Hematopoietic multipotent progenitor cell treated with erythropoietin and hydrocortisone succinate and interleukin-3 and kit ligand, for 17 days (in vitro differentiated cells): ENCODE results near the gene HAPSTR1.
"Not testable (repeated sequence)": the region's sequence is repeated elsewhere in the genome, so short reads cannot be mapped to it uniquely, and the experiment has no call there.

Experiments
- DNase-seq: peaks from one replicate; pipeline ENCODE4 v3.0.0-alpha.2; 2015; ENCODE audit warnings: low spot score

HAPSTR1 gene

DNA sequence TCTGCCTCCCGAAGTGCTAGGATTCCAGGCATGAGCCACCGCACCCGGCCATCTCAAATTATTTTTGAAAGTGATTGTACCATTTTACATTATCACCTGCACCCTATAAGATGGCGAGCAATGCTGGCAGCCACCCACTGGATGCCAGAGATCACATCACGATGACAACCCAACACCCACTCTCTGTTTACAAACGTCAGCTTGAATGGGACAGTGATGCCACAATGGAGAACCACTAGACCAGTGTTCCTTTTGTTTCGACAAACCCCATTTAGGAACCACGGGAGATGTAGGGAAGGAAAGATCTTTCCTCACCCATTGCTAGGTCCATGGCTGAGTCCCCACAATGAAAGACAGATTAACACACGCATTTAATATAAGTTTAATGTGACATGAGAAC is 20.1 kb upstream of the HAPSTR1 start:
- DNase-seq: no peak

- DNase-seq: no peak
Observed at GRCh38 chr16:9072806-9073341, 18.6 kb upstream of the HAPSTR1 start.

- DNase-seq: no peak
Observed at GRCh38 chr16:9075299-9076071, 16.0 kb upstream of the HAPSTR1 start.

DNA sequence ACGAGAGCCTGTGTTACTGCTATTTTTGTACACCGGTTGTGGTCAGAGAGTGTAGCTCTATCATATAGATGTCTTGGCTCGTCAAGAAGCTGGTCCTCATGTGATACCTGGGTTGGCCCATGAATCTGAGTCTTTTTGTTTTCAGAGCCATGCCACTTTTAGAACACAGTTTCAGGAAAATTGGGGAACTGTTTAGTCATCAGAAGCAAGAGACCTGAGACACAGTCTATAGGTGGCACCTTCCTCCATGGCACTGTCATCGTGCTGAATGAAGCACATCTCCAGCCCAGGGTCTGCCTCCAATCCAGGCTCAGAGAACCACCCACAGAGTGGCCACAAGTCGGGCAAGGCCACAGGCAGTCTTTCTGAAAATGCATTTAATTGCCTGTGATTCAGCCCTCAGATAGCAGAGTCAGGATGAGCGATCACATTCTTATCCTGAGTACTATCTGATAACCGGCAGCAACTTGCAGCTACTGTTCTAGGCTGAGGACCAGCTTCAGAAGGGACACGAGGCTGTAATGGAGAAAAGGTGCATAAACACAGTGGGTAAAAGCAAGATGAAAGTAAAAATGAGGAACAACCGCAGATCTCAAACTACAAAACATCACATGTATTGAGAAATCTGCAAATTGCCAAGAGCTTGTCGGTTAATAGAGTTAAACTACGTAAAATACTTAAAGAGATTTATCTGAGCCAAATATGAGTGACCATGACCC is 14.2 kb upstream of the HAPSTR1 start:
- DNase-seq: no peak

DNA sequence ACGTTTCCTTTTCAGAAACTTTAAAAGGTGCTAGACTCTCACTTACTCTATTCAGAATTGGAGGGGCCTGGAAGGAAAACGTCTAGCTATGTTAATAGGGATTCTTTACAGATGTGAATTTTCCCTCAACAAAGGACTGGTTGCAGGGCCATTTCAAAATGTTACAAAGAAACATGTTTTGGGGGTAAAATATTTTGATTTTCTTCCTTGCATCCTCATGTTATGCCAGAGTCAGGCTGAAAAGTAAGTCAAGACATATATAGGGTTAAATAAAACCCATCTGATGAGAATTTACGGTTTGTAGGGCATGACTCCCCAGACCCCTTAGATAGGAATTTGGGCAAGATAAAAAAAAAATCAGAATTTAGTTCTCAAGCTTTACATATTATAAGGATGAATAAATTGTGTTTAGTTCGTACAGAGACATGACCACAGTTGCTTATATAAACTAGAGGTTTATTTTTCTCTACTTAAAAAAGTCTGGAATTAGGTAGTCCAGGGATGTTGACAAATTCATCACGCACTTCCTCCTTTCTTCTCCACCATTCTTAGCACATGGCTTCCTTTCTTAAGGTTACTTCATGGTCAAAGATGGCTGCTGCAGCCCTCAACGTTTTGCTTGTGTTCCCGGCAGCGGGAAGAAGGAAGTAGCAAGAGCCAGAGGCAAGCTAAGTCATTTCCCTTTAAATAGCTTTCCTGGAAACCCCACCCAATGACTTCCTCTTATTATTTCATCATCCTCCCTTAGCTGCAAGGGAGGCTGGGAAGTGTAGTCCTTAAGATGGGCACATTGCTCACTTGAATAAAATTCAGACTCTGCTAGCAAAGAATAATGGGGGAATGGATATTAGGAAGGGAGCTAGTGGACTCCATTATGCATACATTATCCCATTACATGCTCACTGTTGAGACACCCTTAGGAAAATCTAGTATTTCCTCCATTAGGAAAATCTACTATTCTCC is 12.7 kb upstream of the HAPSTR1 start:
- peak; percentile 61 for DNase-seq

DNA sequence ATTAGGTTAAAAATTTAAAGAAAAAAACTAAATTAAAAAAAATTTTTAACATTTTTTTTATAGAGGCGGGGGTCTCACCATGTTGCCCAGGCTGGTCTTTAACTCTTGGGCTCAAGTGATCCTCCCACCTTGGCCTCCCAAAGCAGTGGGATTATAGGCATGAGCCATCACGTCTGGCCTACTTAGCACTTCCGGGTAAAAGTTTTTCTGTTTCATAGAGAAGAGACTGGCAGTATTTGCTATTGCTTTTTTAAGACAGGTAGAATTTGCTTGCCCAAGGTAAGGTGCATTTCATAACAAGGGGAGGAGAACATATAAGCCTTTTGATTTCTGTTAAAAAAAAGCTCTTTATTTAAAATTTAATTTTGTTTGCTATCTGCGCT is 12.0 kb upstream of the HAPSTR1 start:
- no peak for DNase-seq

- DNase-seq: no peak
Observed at GRCh38 chr16:9081158-9081557, 10.3 kb upstream of the HAPSTR1 start.

GRCh38 chr16:9081843-9082242 is 9.6 kb upstream of the HAPSTR1 start:
- DNase-seq: no peak

DNA sequence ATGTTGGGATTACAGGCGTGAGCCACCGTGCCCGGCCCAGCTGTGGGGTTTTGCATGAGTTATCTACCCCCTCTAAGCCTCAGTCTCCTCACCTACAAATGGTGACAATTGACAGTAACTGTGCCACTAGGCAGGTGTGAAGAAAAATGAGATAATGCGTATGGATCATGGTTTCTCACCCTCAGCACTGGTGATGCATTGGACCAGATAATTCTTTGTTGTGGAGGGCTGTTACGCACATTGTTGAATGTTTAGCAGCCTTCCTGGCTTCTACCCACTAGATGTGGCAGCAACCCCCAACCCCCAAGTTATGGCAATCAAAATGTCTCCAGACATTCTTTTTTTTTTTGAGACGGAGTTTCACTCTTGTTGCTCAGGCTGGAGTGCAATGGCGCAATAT is 9.0 kb upstream of the HAPSTR1 start:
- no peak for DNase-seq

- DNase-seq: not testable (repeated sequence)
Observed at GRCh38 chr16:9087733-9088132, 3.7 kb upstream of the HAPSTR1 start.

GRCh38 chr16:9088848-9089247 is 2.6 kb upstream of the HAPSTR1 start:
- no peak for DNase-seq

DNA sequence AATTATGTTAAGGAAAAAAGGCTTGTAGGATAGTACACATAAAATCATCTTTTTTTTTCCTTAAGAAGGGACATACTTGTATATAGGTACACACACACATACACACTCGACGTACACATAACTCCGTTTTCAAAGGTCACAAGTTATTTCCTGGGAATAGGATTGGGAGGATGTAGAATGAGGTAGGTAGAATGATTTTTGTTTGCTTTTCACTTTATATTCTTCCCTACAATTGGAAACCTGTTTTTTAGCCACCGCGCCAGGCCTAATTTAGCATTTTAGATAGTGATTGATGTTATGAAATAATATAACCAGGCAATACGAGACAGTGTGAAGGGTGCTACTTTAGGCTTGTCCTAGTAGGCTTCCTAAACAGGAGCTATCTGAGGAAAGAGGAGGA is 1.8 kb upstream of the HAPSTR1 start:
- no peak for DNase-seq

GRCh38 chr16:9090101-9090959 is 1.1 kb upstream of the HAPSTR1 start:
- peak; percentile 30 for DNase-seq

GRCh38 chr16:9091867-9092281 is 430 bp downstream of the HAPSTR1 start:
- no peak for DNase-seq

GRCh38 chr16:9092282-9092977 is 986 bp downstream of the HAPSTR1 start:
- DNase-seq: peak; percentile 67

DNA sequence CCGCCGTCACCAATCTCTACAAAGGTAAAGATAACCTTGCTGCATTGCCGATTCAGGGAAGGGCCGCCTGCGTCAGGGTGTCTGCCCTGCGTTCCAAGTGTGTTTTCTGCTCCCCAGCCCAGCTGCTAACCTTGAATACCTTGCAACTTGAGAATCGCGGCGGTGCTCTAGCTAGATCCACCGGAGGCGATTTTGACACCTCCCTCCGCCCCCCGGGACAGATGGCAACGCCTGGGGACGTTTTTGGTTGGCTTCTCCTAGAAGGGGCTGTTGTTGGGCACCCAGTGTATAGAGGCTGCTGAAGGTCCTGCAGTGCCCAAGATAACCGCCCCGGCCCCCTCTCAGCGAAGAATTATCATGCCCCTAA is 1.5 kb downstream of the HAPSTR1 start:
- peak; percentile 65 for DNase-seq

DNA sequence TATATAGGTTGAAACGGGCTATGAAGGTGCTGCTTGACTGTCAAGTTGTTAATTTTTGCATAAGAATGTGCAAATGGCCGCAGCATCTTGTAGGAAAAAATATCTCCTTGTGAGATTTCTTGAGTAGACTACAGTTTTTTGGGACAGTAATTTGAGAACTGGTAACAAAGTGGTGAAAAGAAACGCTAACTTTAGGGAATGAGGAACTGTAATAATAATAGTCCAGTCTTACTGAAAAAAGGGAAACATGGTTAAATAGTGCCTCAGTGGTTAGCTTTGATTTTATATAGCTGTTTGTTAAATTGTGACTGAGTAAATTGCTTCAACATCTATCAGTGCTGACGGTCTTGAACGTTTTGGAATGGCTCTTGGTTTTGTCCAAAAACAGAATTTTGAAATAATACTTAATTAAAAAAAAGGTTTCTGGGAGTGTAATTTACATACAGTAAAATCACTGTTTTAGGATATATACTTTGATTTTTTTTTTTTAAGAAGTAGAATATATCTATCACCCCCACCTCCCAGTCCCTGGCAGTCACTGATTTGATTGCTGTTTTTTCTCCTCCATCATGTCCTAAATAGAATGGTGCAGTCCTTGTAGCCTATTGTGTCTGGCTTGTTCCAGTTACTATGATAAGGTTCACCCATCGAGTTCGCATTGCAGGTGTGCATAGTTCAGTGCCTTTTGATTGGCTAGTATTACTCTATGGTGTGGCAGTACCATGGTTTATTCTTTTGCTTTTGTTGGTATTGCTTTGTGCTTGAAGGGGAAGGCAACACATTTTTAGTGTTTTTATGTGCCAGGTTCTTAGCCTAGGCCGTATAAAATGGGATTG is 2.8 kb downstream of the HAPSTR1 start:
- DNase-seq: no peak

- DNase-seq: no peak
Observed at GRCh38 chr16:9095171-9095570, 3.7 kb downstream of the HAPSTR1 start.

- no peak for DNase-seq
Observed at GRCh38 chr16:9095656-9096397, 4.4 kb downstream of the HAPSTR1 start.
